GM18519 (cell line): ENCODE results near the gene KCND3.

Experiments
- ATAC-seq: cut with Tn5 transposase; IDR thresholded peaks from one replicate; pipeline ENCODE4 v1.9.1; 2021; ENCODE audit warnings: mild to moderate bottlenecking, moderate library complexity; ENCODE audit not compliant: unreplicated experiment, low FRiP score

KCND3 gene

DNA sequence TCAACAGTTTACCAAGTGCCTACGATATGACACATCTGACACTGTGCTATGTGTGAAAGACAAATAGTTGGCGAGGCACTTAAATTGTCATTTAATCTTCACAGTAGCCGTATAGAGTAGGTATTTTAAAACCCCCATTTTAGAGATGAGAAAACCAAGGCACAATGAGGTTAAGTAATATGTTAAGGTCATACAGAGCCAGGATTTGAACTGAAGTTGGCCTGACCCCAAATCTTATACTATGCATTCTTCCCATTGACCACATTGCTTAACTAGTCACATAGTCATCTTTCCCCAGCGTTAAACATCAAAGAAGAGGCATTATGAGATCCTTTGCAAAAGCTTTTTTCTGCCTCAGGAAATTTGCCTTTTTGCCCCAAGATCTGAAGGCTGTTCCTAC is 254.1 kb downstream of the KCND3 start:
- ATAC-seq: no peak

DNA sequence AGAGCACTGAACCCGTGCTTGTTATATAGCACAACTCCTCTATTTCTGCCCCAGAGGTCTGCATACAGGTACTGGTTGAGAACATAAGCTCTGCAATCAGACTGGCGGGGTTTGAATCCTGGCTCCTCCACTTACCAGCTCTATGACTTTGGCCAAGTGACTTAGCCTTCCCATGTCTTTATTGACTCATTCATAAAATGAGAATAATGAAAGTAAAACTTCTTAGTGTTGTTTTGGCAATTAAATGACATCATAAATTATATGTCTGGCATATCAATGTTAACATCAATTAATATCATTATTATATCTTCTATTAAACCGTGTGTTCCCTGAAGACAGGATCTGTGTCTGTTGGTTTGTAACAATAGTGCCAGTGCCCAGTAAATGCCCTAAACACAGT is 254.6 kb downstream of the KCND3 start:
- ATAC-seq: no peak

DNA sequence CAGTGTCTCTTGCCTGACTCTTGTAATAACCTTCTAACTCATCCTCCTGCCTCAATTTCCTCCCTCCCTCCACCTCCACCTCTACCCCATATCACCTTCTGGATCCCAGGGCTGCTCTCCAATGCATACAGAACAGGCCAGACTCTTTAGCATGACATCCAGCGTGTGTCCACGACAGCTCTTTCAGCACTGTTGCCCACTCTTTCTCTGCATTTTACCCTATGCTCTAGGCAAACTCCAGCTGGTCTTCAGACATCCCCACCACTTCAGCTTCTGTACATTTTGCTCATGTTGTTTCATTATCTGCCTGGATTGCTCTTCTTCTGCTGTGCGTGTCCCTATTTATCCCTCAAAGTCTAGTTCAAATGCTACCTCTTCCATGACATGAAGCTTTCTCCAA is 255.0 kb downstream of the KCND3 start:
- no peak for ATAC-seq

DNA sequence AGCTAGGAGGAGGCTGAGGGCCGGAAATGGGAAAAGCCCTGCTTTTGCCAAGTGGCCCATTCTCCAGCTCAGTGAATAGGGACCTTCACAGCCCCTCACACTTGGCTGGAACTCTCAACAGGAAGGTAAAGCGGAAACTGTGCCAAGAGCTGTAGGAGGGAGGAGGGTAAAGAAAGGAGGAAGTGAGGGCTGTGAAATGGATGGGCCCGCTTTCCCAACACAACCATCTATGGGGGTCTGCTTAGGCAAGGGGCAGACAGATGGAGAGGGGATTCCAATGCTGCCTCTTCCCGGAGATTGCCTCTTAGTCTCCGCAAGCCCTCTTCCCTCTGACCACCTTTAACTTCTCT is 255.5 kb downstream of the KCND3 start:
- no peak for ATAC-seq

DNA sequence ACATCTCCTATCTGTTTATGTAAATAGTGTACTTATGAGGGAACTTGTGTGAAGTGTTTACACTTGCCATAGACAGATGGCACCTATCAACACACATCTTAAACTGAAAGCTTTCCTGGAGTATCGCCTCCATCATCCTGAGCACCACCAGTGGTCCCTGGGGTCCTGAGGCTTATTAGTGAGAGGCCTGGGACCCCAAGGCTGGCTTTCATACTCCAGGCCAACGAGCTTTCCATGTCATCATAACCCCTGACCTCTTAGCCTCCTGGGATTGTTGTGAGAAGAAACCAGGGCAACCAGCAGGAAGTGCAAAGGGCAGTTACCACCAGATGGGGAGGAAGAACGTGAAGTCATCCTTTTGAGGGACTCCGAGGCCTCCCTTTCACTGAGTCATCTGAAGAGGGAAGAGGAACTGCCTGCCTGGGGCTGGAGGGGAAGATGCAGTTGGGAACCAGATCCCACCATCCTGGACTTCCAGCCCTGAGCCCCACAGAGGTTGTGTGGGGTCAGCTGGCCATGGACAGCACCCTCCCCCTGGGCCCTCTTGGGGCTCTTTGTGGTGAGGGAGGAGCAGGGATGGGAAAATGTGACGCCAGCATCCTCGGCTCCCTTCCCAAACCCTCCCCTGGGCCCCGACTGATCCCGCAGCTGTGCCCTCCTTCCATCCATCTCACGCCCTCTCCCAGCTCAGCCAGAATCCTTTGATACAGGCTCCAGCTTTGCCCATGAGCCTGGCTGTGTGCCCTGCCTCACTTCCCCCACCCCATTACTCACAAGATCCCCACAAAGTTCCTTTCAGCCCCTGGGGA is 256.1 kb downstream of the KCND3 start:
- ATAC-seq: no peak

DNA sequence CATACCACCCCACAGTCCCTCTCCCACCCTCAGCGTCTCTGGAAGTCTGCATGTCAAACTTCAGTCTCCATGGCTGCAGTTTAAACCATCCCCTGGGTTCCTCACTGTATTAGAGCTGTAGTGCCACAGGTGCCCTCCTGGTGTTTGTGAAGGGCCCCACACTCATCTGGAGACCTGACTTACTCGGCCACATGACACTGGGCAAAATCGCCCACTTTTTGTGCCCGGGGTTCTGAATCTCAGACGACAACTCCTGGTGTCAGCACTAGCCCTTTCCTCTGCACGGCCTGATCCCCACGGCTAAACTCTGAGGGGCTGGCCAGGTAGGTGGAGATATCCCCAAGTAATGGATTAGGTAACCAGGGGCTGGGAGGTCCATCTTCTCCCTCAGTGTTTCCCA is 256.8 kb downstream of the KCND3 start:
- no peak for ATAC-seq

DNA sequence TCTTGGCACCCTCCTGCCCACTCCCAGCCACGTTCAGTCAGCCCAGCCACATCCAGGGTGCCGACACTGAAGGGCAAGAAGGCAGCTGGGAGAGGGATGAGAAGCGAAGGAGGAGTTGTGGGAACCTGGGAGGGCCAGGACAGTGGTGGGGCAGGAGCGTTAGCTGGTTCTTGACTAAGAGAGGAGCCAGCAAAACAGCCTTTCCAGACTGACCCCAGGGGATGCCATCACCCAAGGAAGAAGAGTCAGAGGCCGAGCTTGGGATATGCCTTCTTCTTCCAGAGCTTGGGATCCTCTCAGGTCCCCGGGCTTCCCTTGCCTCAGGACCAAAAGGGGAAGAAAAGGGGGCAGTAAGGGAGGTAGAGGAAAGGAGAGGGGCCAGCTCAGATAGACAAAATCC is 257.5 kb downstream of the KCND3 start:
- ATAC-seq: no peak

DNA sequence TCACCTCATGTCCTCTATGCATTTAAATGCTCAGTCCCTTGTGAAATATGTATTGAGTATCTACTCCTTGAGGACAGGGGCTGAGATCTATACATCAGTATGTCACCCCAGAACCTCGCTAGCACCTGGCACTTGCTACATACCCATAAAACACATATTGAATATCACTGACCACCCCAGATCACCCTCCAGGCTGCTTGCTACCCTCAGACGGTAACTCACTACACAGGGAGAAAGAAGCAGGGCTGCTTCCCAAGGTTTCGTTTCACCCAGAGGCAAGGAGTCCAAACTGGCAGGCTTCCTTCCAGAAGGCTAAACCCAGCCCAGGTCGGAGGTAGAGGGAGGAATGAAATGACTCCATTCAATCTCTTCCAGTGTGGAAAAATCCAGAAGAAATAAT is 258.8 kb downstream of the KCND3 start:
- ATAC-seq: no peak

DNA sequence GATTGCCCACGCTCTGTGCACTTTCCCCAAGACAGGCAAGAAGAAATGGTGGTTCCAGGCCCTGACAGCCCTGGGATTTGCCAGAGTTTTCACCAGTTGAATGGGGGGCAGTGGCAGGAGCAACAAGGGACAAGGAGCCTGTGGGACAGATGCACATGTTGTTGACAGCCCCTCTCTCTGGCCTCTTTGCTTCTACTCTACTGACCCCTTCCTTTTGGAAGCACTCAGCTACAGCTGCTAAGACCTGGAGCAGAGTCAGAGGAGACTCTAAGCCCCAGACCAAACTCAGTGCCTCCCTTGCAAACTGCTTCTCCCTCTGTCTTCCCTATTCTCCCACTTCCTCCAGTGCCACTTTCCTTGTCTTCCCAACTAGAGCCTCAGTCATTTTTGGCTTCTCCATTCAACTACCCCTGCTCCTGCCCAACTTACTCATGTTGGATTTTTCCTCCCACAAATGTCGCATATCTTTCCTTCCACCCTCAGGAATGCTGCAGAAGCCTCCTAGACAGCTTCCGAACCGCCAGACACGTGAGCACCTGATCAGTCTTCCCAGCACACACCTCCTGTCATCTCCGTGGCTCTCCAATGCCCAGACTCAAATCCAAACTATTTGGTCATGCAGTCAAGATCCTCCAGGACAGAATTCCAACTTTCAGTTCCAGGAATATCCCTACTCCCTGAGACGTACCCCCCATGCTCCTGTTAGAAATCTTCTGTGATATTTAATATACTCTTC is 259.4 kb downstream of the KCND3 start:
- no peak for ATAC-seq

DNA sequence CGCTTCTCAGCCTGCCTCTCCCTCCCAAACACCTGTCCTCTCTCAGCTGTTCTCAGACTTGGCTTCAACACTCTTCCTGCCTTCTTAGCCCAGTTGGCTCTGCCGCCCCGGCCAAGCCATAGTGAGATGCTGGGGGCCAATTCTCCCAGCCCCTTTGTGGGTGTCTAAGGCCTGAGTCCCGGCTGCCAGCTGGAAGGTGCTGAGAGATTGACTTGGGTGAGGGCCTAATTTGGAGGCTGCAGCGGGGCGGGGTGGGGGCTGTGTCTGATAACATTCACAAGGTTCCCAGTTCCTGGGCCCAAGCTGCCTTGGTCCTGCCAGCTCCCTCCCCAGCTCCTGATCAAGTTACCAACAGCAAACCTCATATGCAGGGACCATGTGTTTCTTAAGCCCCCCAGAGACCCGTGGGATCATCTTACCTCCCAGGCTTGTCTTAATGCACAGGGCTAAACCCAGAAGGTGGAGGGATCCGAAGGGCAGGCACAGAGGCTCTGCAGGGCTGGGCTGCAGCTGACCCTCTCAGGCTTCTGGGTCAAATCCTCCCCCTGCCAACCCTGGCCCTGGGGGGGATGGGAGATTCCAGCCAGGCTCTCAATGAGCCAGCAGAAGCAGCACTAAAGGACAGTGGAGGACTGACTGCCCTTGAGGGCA is 260.1 kb downstream of the KCND3 start:
- ATAC-seq: no peak

DNA sequence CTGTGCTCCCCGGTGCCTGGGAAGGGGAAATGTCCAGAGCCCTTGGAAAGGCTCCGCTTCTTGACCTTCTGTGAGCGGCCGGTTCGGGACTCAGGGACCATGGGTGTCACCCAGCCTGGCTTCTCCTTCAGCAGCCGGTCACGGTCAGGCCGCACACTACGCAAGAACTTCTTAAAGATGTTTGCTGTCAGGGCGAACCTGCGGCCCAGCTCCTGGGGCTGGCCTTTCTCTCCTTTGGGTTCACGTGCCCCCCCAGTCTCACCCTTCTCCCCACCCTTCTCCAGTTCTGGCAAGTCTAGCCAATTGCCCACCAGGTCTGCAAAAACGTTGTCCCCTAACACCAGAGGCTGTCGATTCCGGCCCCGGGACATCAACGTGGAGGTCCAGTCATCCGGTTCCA is 262.4 kb downstream of the KCND3 start:
- no peak for ATAC-seq

DNA sequence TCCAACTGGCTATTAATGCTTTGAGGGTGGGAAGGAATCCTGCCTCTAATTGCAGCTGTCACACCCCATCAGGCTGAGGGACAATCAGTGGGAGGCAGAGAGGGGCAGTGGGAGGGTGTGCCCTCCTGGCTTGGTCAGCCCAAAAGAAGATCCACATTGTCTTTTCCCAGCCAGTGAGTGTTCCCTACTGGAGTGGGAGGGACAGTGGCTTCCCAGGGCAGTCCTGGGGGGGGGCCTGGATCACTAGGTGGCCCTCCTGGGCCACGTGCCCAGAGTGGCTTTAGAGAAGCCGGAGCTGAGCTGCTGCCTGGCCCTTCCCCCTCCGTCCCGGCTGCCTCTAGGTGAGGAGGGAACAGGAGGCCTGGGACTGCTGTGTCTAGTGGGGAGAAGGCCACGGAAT is 264.3 kb downstream of the KCND3 start:
- ATAC-seq: no peak

DNA sequence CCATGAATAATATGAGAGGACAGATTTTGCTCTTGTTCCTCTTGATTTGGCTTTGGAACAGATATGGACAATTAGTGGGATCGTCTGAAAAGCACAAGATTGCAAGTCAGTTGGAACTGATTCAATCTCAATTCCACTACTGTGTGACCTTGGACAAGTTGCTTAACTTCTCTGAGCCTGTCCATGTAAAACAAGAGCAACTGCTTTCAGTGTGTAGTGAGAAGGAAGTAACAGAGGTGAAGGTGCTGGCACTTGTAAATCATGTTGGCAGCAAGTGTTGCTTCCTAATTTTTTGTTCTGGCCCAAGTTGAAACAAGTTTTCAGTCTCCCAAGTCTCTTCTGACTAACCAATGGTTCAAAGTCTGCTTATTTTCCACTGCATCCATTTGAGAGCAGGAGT is 265.6 kb downstream of the KCND3 start:
- no peak for ATAC-seq

DNA sequence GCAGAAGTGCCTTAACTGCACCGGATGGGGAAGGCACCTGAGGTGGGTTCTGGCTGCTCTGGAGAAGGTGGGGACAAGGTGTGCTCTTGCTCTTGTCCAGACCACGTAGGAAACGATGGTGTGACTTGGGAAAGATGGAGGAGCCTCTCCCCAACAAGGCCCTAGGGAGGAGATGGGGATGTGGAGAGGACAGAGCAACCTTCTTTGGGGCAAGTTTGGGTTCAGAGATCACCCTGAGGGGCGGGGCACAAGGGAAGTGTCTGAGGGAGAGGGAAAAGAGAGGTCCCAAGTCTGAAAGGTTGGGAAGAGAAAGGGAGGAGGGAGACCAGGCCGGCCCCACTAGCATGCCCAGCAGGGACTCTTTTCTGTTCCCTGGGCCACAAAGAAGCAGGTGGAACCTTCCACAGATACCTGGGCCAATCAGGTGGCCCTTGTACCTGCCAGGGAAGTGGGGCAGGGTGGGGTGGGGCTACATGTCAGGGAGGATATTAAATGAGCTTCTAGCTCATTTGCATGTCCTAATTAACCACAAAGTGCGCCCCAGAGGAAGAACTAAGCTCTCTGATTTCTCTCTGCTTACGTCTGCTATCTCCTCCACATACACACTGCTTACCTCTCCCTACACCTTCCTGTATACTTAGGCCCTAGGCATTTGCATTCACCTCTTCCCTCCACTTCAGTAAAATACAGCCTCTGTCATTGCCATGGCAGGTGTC is 266.2 kb downstream of the KCND3 start:
- no peak for ATAC-seq

DNA sequence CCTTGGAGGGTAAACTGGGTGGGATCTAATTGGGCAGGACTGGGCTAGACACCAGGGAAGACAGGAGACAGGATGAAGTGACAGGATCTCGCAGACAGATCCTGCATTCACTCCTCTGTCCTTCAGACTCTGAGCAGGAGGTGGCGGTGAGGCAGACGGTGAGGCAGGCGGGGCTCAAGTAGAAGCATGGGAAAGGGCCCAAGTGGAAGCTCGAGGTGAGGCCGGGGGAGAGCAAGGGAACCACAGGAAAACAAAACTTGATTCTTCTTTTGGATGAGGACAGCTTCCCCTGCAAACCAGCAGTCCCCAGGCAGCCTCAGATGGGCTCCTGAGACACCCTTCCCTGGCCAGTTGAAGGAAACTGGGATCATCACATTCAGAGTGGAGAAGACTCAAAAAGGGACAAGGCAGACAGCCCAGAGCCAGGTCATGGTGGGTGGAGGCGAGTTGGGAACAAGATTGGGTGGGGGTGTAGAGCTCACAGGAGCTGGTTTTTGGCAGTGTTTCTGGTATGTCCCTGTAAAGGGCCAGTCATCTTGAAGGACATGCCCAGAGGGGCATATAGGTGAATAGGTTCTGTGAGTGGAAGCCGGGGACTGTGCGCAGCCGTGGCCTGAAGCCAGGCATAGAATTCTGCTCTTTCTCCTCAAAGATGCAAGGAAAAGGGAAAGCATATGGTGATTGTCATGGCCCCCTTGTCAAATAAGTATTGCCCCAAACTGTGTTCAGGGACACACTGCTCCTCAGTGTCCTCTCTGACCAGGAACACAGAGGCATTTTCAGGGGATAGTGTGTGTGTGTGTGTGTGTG is 268.3 kb downstream of the KCND3 start:
- ATAC-seq: no peak
